Nephron progenitor cell (in vitro differentiated cells): ENCODE results near the gene ATP8B4.

ENCODE experiments used
- DNase-seq: peaks from one replicate; pipeline ENCODE4 v3.0.0; 2021
- H3K27ac Mint-ChIP-seq: 2 replicates; pipeline ENCODE4 v1.8.0; 2021; ENCODE audit warnings: mild to moderate bottlenecking, moderate library complexity, mixed read lengths
- H3K27me3 Mint-ChIP-seq: 2 replicates; pipeline ENCODE4 v1.8.0; 2021; ENCODE audit warnings: mild to moderate bottlenecking, low read depth, mixed read lengths; ENCODE audit not compliant: poor library complexity
- H3K36me3 Mint-ChIP-seq: 2 replicates; pipeline ENCODE4 v1.8.0; 2021; ENCODE audit warnings: low read depth, mixed read lengths
- H3K4me1 Mint-ChIP-seq: 2 replicates; pipeline ENCODE4 v1.8.0; 2021; ENCODE audit warnings: mixed read lengths
- H3K4me3 Mint-ChIP-seq: 2 replicates; pipeline ENCODE4 v1.8.0; 2021; ENCODE audit warnings: mild to moderate bottlenecking, moderate library complexity, mixed read lengths
- H3K9me3 Mint-ChIP-seq: 2 replicates; pipeline ENCODE4 v1.8.0; 2021; ENCODE audit warnings: mild to moderate bottlenecking, moderate library complexity, mixed read lengths
- CTCF ChIP-seq: fragments of 200-600 bp; sonication (generic); IDR thresholded peaks from 2 replicates; pipeline ENCODE4 v1.5.0; 2021; ENCODE audit warnings: antibody characterized with exemption

The ATP8B4 gene

DNA sequence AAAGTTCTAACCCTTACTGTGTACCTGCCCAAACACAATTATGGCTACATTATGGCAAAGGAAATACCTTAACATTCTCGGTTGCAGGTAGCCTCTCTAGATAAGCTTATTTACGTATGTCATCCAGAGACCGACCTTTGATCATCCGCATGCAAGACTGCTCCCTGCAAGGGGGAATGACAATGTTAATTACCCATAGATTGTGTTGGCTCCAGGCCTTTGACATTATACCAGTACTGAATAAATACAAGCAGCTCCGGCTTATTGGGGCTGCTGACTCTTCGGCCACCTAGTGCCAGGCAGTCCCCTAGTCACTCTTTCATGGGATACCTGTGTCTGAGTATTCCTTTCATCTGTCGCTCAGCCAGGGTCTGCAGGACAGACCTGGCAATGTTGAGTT lies 274.6 kb downstream of the ATP8B4 start:
- Mint-ChIP-seq H3K27ac (no peak overlapping the region), H3K27me3 (no peaks in the 10 kb centered on the region), H3K4me3 (no peak overlapping the region), H3K4me1 (no peaks in the 10 kb centered on the region), H3K9me3 (peaks cover 33% of the 10 kb centered on the region), H3K36me3 (peaks cover under 1% of the 10 kb centered on the region)
- no peak for TF ChIP-seq CTCF
- no peak for DNase-seq

- Mint-ChIP-seq H3K27me3 (no peaks in the 10 kb centered on the region), H3K36me3 (peaks cover 5% of the 10 kb centered on the region), H3K27ac (no peak overlapping the region), H3K4me3 (no peak overlapping the region), H3K9me3 (peaks cover 40% of the 10 kb centered on the region), H3K4me1 (no peaks in the 10 kb centered on the region)
- no peak for TF ChIP-seq CTCF
- no peak for DNase-seq
Measured at GRCh38 chr15:49843725-49844124, 275.3 kb downstream of the ATP8B4 start.

GRCh38 chr15:49842031-49842730 lies 276.9 kb downstream of the ATP8B4 start:
- H3K4me3 Mint-ChIP-seq, result no peak overlapping the region
- H3K4me1 Mint-ChIP-seq, result no peaks in the 10 kb centered on the region
- no peak for DNase-seq
- no peaks in the 10 kb centered on the region for H3K27me3 Mint-ChIP-seq
- no peak overlapping the region for H3K27ac Mint-ChIP-seq
- TF ChIP-seq CTCF, result no peak
- H3K9me3 Mint-ChIP-seq, result peaks cover 52% of the 10 kb centered on the region
- peaks cover 11% of the 10 kb centered on the region for H3K36me3 Mint-ChIP-seq

- no peaks in the 10 kb centered on the region for H3K27me3 Mint-ChIP-seq
Measured at GRCh38 chr15:49832511-49832910, 286.5 kb downstream of the ATP8B4 start.

GRCh38 chr15:49831206-49831965 lies 287.6 kb downstream of the ATP8B4 start:
- Mint-ChIP-seq H3K27me3 (no peaks in the 10 kb centered on the region), H3K4me1 (peaks cover 6% of the 10 kb centered on the region), H3K4me3 (no peak overlapping the region), H3K27ac (no peak overlapping the region), H3K36me3 (no peaks in the 10 kb centered on the region), H3K9me3 (peaks cover 13% of the 10 kb centered on the region)
- DNase-seq, result no peak
- TF ChIP-seq CTCF, result no peak

More at GRCh38 chr15:49832511-49832910, 286.5 kb downstream of the ATP8B4 start:
- Mint-ChIP-seq H3K27ac (no peak overlapping the region), H3K9me3 (peaks cover 18% of the 10 kb centered on the region), H3K36me3 (peaks cover under 1% of the 10 kb centered on the region), H3K4me1 (peaks cover 6% of the 10 kb centered on the region), H3K4me3 (no peak overlapping the region)
- DNase-seq, result peak; percentile 7
- peak; percentile 29 for TF ChIP-seq CTCF
